Measurements from ENCODE around the gene PWP2.
A peak's percentile ranks its signal among the peaks of the same experiment; 100 is the strongest.
"Not testable (repeated sequence)": the region's sequence is repeated elsewhere in the genome, so short reads cannot be mapped to it uniquely, and the experiment has no call there.

The PWP2 gene

GRCh38 chr21:44083631-44084291 lies 23.4 kb upstream of the PWP2 start:
- DNase-seq, result no peak

- DNase-seq, result peak in 1 of 14 donors; percentile 37
Measured at GRCh38 chr21:44084496-44085241, 22.5 kb upstream of the PWP2 start.

- peak in 13 of 14 donors; percentile 19 to 87 (median 63) for DNase-seq
Measured at GRCh38 chr21:44085491-44086321, 21.5 kb upstream of the PWP2 start.

- no peak for DNase-seq
Measured at GRCh38 chr21:44086636-44087425, 20.4 kb upstream of the PWP2 start.

GRCh38 chr21:44087426-44088400 lies 19.5 kb upstream of the PWP2 start:
- DNase-seq, result peak in 1 of 14 donors; percentile 23

GRCh38 chr21:44088401-44088780 lies 18.8 kb upstream of the PWP2 start:
- DNase-seq, result no peak

GRCh38 chr21:44089001-44089911 lies 17.9 kb upstream of the PWP2 start:
- DNase-seq, result no peak

- DNase-seq, result no peak
Measured at GRCh38 chr21:44090325-44090724, 16.9 kb upstream of the PWP2 start.

- DNase-seq, result peak in 1 of 14 donors; percentile 17
Measured at GRCh38 chr21:44092211-44092610, 15.0 kb upstream of the PWP2 start.

- no peak for DNase-seq
Measured at GRCh38 chr21:44093761-44094160, 13.4 kb upstream of the PWP2 start.

GRCh38 chr21:44094832-44095231 lies 12.4 kb upstream of the PWP2 start:
- DNase-seq, result no peak

GRCh38 chr21:44098507-44098906 lies 8.7 kb upstream of the PWP2 start:
- not testable (repeated sequence) for DNase-seq

GRCh38 chr21:44098964-44099363 lies 8.2 kb upstream of the PWP2 start:
- not testable (repeated sequence) for DNase-seq

GRCh38 chr21:44107589-44107988 lies 390 bp downstream of the PWP2 start:
- DNase-seq, result not testable (repeated sequence)

- DNase-seq, result not testable (repeated sequence)
Measured at GRCh38 chr21:44113702-44114371, 6.6 kb downstream of the PWP2 start.

GRCh38 chr21:44122131-44122530 lies 14.9 kb downstream of the PWP2 start:
- DNase-seq, result not testable (repeated sequence)

- DNase-seq, result not testable (repeated sequence)
Measured at GRCh38 chr21:44127827-44128226, 20.6 kb downstream of the PWP2 start.

GRCh38 chr21:44133715-44134057 lies 26.5 kb downstream of the PWP2 start:
- not testable (repeated sequence) for DNase-seq

- not testable (repeated sequence) for DNase-seq
Measured at GRCh38 chr21:44134732-44135131, 27.5 kb downstream of the PWP2 start.
